CD14-positive monocyte (primary cell): Measurements from ENCODE around the gene ARAP2. TPM values are rescaled to one million over a fixed set of nuclear protein-coding genes. Genes with fewer than 3 reads are reported as not detected.

Experiments used
- DNase-seq, 3 donors: peaks; one replicate each; pipeline ENCODE4 v3.0.0-alpha.2; 2011 to 2022
- H2AFZ ChIP-seq: 2 replicates; pipeline ENCODE4 v1.6.0; 2012; ENCODE audit warnings: mild to moderate bottlenecking, low read depth, low read length, inconsistent platforms; ENCODE audit not compliant: insufficient read depth, poor library complexity, severe bottlenecking
- H3K27ac ChIP-seq, 2 donors: 1 replicate in 1 of 2; 2 replicates in 1 of 2; pipeline ENCODE4 v1.5.1; 2012 to 2013; ENCODE audit warnings: low read length in 2 of 2, control low read depth in 1 of 2, inconsistent platforms in 1 of 2, low read depth in 1 of 2, mild to moderate bottlenecking in 1 of 2
- H3K27me3 ChIP-seq, 2 donors: one replicate each; pipeline versions ENCODE4 v1.6.0 to v1.6.1; 2011 to 2013; ENCODE audit warnings: low read length in 2 of 2; ENCODE audit not compliant: control insufficient read depth in 2 of 2, insufficient read depth in 2 of 2
- H3K36me3 ChIP-seq, 2 donors: replicated peaks in 1 of 2; 1 replicate in 1 of 2; 2 replicates in 1 of 2; pipeline versions ENCODE4 v1.5.1 to v1.6.1; 2012 to 2013; ENCODE audit warnings: low read length in 2 of 2, control low read depth in 1 of 2, inconsistent platforms in 1 of 2, mild to moderate bottlenecking in 1 of 2; ENCODE audit not compliant: insufficient read depth in 2 of 2, control insufficient read depth in 1 of 2
- H3K4me1 ChIP-seq, 2 donors: 1 replicate in 1 of 2; 2 replicates in 1 of 2; pipeline versions ENCODE4 v1.5.1 to v1.6.1; 2012 to 2013; ENCODE audit warnings: low read length in 2 of 2, control low read depth in 1 of 2, inconsistent platforms in 1 of 2, mild to moderate bottlenecking in 1 of 2, moderate library complexity in 1 of 2; ENCODE audit not compliant: insufficient read depth in 2 of 2, control insufficient read depth in 1 of 2
- H3K4me2 ChIP-seq: replicated peaks from 2 replicates; pipeline ENCODE3; 2012; ENCODE audit warnings: low read length, moderate library complexity, mild to moderate bottlenecking; ENCODE audit not compliant: poor library complexity, severe bottlenecking; ENCODE audit errors: extremely low read depth
- H3K4me3 ChIP-seq, 3 experiments: fragments of 200-600 bp in 1 of 3; sonication (generic) in 1 of 3; replicated peaks in 1 of 3; 1 replicate in 2 of 3; 2 replicates in 1 of 3; pipeline ENCODE4 v1.5.1; 2011 to 2013; ENCODE audit warnings: low read length in 3 of 3, mild to moderate bottlenecking in 3 of 3, control low read depth in 2 of 3, low read depth in 2 of 3, inconsistent platforms in 1 of 3, moderate library complexity in 1 of 3
- H3K79me2 ChIP-seq: 2 replicates; pipeline ENCODE4 v1.6.0; 2012; ENCODE audit warnings: mild to moderate bottlenecking, control low read depth, inconsistent platforms, low read length, moderate library complexity; ENCODE audit not compliant: insufficient read depth
- H3K9ac ChIP-seq: 2 replicates; pipeline ENCODE4 v1.6.0; 2017; ENCODE audit warnings: low read length, mild to moderate bottlenecking; ENCODE audit not compliant: insufficient read depth, poor library complexity, severe bottlenecking
- H3K9me3 ChIP-seq, 2 donors: replicated peaks in 1 of 2; 1 replicate in 1 of 2; 2 replicates in 1 of 2; pipeline versions ENCODE4 v1.5.1 to v1.6.1; 2012 to 2013; ENCODE audit warnings: low read length in 2 of 2, control low read depth in 1 of 2; ENCODE audit not compliant: control insufficient read depth in 1 of 2, insufficient read depth in 1 of 2
- H4K20me1 ChIP-seq: 2 replicates; pipeline ENCODE4 v1.6.0; 2012; ENCODE audit warnings: mild to moderate bottlenecking, low read length, control low read depth, moderate library complexity; ENCODE audit not compliant: insufficient read depth
- H3K27ac Mint-ChIP-seq, 7 donors: one replicate each; pipeline ENCODE4 v1.8.0; 2020; ENCODE audit warnings: mild to moderate bottlenecking in 7 of 7, mixed read lengths in 7 of 7, moderate library complexity in 6 of 7, inconsistent platforms in 2 of 7
- H3K27me3 Mint-ChIP-seq, 3 donors: one replicate each; pipeline ENCODE4 v1.8.0; 2021 to 2022; ENCODE audit warnings: low read depth in 3 of 3, mild to moderate bottlenecking in 3 of 3, mixed read lengths in 3 of 3, moderate library complexity in 3 of 3, inconsistent platforms in 1 of 3
- H3K36me3 Mint-ChIP-seq, 2 donors: one replicate each; pipeline ENCODE4 v1.8.0; 2020; ENCODE audit warnings: mixed read lengths in 2 of 2, inconsistent platforms in 1 of 2, mild to moderate bottlenecking in 1 of 2
- H3K4me1 Mint-ChIP-seq: one replicate; pipeline ENCODE4 v1.8.0; 2020; ENCODE audit warnings: mild to moderate bottlenecking, mixed read lengths
- H3K4me3 Mint-ChIP-seq, 2 donors: one replicate each; pipeline ENCODE4 v1.8.0; 2020; ENCODE audit warnings: mild to moderate bottlenecking in 2 of 2, mixed read lengths in 2 of 2, moderate library complexity in 1 of 2
- H3K9me3 Mint-ChIP-seq, 7 donors: one replicate each; pipeline ENCODE4 v1.8.0; 2020 to 2022; ENCODE audit warnings: mixed read lengths in 7 of 7, mild to moderate bottlenecking in 6 of 7, moderate library complexity in 6 of 7, inconsistent platforms in 2 of 7
- WGBS: methylation state at CpG from one replicate; pipeline ENCODE4 v1.1.5; 2013; ENCODE audit warnings: missing lambda C conversion rate; ENCODE audit not compliant: insufficient coverage; 5-methylcytosine and 5-hydroxymethylcytosine counted together
- intact Hi-C, 2 donors: fragments of 100-400 bp; cut with micrococcal nuclease; formaldehyde crosslinking; loops; one replicate each; pipeline versions ENCODE4 v1.15.0 to v1.15.1; 2023
- polyA plus RNA-seq, 3 donors: library from polyadenylated mRNA; depleted of rRNA in 1 of 3; unstranded in 2 of 3; stranded (reverse) in 1 of 3; fragments of 300-500 nt in 2 of 3; fragments of >200 nt in 1 of 3; fragmentation: Illumina TruSeq in 2 of 3; gene quantifications; 1 replicate in 2 of 3; 2 replicates in 1 of 3; pipeline ENCODE4 v1.2.3, GENCODE V29; 2012 to 2021
- TF ChIP-seq, protein P1 (sequence below): fragments of 200-600 bp; IDR thresholded peaks from one replicate; pipeline ENCODE4 v1.8.0; 2022; ENCODE audit warnings: antibody characterized with exemption, mild to moderate bottlenecking

ARAP2 gene
- polyA plus RNA-seq, 3 donors, result 4.6 to 17.7 (median 5.6) TPM

DNA sequence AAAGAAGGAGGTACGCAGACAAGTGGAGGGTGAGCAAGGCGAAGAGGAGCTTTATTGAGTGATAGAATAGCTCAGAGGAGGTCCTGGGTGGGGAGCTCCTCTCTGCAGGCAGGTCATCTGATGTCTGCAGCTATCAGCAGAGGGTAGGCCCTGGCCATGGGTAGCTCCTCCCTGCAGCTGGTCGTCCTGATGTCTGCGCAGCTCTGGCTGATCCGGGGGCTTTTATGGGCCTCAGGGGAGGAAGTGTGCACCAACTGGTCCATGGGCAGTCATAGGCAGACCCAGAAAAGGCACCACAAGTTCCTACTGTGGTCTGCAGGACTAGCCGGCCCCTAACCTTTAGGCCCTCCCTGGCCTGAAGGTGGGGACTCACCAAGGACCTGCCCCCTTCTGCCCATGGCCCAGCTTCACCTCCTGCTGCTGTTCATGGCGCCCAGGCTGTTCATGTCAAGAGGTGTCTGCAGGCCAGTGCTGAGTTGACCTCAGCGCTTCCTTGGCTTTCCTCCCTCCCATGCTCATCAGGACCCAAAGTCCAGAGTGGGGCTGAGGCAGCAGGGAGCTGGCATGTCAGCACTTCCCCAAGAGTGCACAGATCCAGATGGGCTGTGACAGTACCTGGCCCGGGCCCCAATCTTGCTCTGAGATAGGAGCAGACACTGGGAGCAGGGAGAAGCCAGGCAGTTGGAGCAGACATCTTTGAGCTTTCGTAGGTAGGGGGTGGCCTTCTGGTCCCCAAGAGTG, 46.1 kb downstream of the ARAP2 start:
- TF ChIP-seq, protein P1, sequence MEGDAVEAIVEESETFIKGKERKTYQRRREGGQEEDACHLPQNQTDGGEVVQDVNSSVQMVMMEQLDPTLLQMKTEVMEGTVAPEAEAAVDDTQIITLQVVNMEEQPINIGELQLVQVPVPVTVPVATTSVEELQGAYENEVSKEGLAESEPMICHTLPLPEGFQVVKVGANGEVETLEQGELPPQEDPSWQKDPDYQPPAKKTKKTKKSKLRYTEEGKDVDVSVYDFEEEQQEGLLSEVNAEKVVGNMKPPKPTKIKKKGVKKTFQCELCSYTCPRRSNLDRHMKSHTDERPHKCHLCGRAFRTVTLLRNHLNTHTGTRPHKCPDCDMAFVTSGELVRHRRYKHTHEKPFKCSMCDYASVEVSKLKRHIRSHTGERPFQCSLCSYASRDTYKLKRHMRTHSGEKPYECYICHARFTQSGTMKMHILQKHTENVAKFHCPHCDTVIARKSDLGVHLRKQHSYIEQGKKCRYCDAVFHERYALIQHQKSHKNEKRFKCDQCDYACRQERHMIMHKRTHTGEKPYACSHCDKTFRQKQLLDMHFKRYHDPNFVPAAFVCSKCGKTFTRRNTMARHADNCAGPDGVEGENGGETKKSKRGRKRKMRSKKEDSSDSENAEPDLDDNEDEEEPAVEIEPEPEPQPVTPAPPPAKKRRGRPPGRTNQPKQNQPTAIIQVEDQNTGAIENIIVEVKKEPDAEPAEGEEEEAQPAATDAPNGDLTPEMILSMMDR, result no peak
- H3K4me1 Mint-ChIP-seq, result peaks cover 4% of the 10 kb centered on the region
- 97% methylated on average over 8 of the region's 10 CpGs for WGBS

DNA sequence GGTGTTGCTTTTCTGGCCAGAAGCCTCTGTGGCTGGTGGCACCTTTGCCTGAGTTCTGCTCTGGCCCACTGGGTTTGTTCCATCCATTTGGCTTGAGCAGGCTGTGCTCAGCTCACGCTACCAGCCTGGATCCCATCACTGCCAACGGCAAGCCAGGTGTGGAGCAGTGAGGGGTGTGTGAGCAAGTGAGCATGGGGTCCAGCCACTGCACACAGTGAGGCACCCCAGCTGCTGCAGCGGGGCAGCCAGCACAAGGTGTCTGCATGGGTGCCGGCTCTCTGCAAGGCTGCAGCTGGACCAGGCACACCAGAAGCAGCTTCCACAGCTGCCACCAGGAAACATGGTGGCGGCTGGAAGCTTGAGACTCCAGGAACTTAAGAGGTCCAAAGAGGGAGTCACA, 46.8 kb downstream of the ARAP2 start:
- H4K20me1 ChIP-seq, result no peaks in the 10 kb centered on the region
- Mint-ChIP-seq H3K27ac (peak overlapping the region in 1 of 7 donors; percentile 28), H3K4me1 (peaks cover 4% of the 10 kb centered on the region), H3K9me3 (peaks cover 0 to 2% (median 0%) of the 10 kb centered on the region in 7 donors), H3K27me3 (peaks cover 0 to 1% (median 0%) of the 10 kb centered on the region in 3 donors), H3K36me3 (peaks cover 32% of the 10 kb centered on the region in 2 donors), H3K4me3 (no peak overlapping the region)
- no peak overlapping the region for H3K27ac ChIP-seq
- H3K36me3 ChIP-seq, result peaks cover 22 to 34% of the 10 kb centered on the region in 2 donors
- H3K9me3 ChIP-seq, result no peaks in the 10 kb centered on the region
- no peaks in the 10 kb centered on the region for H3K4me1 ChIP-seq
- TF ChIP-seq, protein P1, result no peak
- no peak for DNase-seq
- no peak overlapping the region for H3K4me2 ChIP-seq
- H3K27me3 ChIP-seq, result no peaks in the 10 kb centered on the region
- H3K4me3 ChIP-seq, result no peak overlapping the region
- WGBS, result 98% methylated on average over 4 of the region's 5 CpGs
- intact Hi-C loops, result no loop called here
- no peaks in the 10 kb centered on the region for H3K79me2 ChIP-seq
- no peak overlapping the region for H3K9ac ChIP-seq
- H2AFZ ChIP-seq, result no peak overlapping the region

More for the DNA sequence above, 46.1 kb downstream of the ARAP2 start:
- Histone ChIP-seq H2AFZ (no peak overlapping the region), H3K79me2 (no peaks in the 10 kb centered on the region), H3K9ac (no peak overlapping the region), H3K4me2 (no peak overlapping the region), H3K36me3 (peaks cover 19 to 31% of the 10 kb centered on the region in 2 donors), H3K27me3 (no peaks in the 10 kb centered on the region), H3K4me3 (no peak overlapping the region), H3K27ac (no peak overlapping the region), H3K9me3 (no peaks in the 10 kb centered on the region), H4K20me1 (no peaks in the 10 kb centered on the region), H3K4me1 (no peaks in the 10 kb centered on the region)
- no peak overlapping the region for H3K4me3 Mint-ChIP-seq
- H3K27me3 Mint-ChIP-seq, result peaks cover 0 to 1% (median 0%) of the 10 kb centered on the region in 3 donors
- H3K27ac Mint-ChIP-seq, result peak overlapping the region in 2 of 7 donors; percentile 36 to 68
- DNase-seq, result no peak
- H3K36me3 Mint-ChIP-seq, result peaks cover 30 to 34% of the 10 kb centered on the region in 2 donors
- H3K9me3 Mint-ChIP-seq, result peaks cover 0 to 2% (median 0%) of the 10 kb centered on the region in 7 donors
- intact Hi-C loops, result no loop called here
